ENCODE results near the gene CD40.

The CD40 gene

DNA sequence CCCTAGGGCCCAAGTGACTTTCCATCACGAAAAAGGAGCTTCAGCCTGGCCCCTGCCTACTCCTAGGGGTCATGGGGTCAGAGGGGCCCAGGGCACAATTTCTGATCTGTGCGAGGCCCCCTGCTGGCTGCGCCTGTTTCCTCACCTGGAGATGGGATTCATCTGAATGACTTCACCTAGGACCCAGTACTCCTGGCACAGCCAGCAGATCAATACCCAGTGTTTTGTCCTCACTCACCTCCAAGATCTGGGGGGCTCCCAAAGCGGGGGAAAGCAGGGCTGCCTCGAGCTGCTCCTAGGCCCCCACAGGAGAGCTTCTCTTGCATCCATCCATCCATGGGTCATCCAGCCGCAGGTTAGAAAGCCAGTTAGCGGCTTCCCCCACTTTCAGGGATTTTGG is 33.8 kb downstream of the CD40 start:
- no peak for DNase-seq

DNA sequence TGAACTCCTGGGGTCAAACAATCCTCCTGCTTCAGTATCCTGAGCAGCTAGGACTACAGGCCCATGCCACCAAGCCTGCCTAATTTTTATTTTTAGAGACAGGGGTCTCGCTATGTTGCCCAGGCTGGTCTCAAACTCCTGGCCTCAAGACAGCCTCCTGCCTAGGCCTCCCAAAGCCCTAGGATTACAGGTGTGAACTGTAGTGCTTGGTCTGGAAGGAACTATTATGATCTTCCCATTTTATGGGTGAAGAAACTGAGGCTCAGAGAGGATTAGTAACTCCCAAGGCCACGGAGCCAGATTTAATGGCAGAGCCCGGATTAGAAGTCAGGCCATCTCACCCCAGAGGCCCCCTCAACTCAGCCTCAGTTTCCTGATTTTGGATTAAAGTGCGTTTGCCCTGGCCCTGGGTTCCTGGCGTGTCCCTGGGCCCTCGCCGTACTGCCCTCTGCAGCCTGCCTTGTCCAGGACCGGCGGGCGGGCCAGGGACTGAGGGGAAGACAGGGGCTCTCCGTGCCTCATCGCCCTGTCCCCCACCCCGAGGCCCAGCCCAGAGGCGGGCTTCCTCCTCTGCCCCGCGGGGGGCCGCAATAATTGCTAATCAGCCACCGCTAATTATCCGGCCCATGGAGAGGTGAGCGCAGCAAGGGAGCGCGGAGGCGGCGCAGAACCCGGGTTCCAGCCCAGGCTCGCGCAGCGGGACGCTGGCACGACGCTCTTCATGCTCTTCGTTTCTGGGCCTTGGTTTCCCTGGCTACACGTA is 34.9 kb downstream of the CD40 start:
- no peak for DNase-seq

DNA sequence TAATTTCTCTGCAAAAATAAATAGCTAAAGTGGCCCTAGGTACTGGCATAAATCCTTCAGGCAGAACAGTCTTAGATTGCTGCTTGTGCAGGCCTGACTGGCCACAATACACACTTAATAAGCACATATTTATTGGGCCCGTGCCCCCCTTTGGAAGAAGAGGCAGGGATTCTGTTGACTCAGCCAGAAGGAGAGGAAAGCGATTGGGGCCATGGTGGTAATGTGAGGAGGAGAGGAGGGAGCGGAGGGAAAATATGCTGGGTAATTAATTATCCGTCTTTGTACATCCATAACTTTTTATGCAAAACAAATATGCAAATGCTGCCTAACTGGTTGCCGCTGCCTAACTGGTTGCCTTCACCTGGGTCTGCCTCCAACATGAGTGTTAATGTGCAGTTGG is 36.2 kb downstream of the CD40 start:
- no peak for DNase-seq

DNA sequence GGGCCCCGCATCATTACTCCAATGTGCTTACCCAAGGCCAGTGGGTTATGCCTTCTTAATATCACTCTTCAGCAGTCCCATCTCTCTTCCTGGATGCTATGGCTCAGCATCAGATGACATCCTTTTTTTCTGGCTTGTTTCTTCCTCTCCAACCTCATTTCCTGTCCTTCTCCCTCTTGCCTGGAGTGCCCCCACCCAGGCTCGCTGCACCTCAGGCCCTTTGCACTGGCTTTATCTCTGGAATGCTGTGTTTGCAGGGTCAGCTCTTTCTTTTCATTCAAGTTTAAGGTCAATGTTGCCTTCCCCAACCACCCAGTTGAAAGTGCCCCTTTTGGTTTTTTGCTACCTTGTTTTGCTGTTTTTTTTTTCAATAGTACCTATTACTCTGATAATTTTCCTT is 36.7 kb downstream of the CD40 start:
- no peak for DNase-seq

DNA sequence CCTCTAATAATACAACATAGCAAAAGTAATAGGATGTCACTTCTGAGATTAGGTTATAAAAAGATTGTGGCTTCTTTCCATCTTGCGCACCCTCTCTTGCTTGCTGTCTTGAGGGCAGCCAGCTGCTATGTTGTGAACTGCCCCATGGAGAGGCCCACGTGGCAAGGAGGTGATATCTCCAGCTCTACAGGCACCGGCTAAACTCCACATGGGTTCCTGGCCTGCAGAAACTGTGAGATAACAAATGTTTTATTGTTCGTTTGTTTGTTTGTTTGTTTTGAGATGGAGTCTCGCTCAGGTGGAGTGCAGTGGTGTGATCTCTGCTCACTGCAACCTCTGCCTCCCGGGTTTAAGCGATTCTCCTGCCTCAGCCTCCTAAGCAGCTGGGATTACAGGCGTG is 38.0 kb downstream of the CD40 start:
- DNase-seq, result no peak

DNA sequence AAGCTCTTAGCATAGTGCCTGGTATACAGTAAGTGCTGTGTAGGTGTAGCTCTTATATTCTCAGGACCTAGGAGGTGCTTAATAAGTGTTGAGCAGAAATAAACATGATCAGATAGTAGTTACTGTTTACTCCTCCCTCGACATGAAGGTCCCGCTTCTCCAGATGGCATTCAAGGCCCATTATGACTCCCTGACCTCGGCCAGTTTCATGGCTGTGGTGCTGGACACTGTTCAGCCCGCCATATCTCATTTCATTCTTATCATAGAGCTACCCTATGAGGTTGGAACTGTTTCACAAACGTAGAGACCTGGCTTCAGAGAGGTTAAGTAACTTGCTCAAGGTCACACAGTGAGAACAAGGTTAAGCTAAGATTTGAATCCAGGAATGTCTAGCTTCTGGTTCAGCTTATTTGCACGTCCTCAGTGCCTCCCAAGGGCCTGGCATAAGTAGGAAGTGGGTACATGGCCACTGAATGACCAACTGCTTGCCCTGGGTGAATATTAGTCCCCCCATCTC is 39.0 kb downstream of the CD40 start:
- no peak for DNase-seq

DNA sequence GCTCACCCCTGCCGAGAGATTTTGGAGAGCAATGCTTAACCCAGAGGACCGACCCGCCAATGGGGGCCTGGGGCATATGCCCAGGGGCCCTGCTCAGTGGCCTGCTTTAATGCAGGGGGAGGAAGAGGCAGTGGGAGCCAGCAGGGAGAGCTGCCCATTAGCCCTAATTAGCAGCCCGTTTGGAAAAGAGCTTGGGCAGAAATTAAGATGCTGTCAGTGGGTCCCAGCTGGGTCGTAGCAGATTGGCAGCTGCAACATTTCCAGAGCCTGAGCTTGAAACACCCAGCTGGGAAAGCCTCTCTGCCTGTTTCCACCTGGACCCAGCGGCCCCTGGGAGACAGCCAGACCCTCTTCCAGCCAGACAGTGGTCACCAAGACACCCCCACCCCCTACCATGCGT is 39.5 kb downstream of the CD40 start:
- DNase-seq, result no peak

DNA sequence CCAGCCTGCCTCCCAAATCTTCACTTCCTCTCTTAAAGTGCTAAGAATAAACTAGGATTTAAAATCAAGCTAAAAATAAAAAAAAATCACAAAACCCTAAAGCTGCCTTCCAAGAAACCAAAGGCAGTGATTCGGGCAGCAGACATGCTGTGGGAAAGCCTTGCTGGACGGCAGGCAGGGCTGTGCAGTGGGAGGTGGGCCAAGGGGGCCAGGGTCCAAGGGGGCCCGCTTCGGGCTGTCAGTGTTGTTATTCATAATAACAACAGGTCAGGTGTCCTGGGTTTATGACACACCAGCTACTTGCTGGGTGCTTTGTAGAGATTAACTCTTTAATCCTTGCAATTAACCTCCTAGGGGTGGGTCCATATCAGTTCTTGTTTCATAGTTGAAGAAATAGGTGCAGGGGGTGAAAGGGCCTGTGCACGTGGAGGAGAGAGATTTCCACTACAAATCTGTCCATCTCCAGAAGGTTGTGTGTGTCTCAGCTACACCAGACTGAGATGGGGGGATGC is 40.4 kb downstream of the CD40 start:
- no peak for DNase-seq

DNA sequence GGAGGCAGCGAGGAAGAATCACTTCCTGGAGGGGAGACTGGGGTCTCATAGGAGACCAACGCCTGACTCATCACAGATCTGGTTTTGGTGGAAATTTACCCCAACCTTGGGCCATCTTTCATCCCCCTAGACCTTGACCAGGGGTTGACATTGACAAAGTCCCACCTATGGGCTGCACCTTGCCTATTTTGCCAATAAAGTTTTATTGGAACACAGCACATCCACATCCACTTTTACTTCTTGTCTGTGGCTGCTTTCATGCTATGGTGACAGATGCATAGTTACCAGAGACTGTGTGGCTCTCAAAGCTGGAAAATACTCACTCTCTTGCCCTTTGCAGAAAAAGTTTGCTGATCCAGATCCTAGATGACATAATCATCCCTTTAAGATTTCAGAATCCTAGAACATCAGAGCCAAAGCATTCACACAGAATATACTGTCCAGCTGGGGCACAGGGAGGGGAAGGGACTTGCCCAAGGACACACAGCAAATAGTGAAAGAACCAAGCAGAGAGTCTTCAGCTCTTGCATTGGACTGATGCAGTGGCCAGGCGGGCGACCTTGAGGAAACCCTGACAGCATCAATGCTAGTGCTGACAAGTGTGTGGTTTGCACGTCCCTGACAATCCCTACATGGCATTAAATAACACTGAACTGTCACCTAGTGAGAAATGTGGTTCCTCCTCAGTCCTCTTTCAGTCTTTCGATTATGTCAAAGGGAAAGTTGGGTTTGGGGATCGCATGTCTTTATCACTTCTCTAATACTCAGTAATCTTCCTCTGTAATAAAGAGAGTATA is 41.2 kb downstream of the CD40 start:
- DNase-seq, result no peak

DNA sequence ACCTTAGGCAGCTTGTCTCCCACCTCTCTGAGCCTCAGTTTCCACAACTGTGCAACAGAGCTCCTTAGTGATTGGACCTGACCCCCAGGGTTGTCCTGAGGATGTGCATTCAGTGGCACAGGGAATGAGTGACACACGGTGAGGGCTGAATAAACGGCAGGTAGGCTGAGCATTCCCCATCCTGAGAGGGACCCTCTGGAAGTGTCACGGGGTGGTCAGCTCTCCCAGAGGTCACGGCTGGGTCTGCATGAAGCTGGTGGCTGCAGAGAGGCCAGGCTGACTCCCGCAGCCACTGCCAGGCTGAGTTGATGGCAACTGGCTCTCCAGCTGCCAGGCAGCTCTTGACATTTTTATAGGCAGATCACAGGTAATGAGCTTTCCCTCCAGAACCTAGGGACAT is 42.5 kb downstream of the CD40 start:
- no peak for DNase-seq

DNA sequence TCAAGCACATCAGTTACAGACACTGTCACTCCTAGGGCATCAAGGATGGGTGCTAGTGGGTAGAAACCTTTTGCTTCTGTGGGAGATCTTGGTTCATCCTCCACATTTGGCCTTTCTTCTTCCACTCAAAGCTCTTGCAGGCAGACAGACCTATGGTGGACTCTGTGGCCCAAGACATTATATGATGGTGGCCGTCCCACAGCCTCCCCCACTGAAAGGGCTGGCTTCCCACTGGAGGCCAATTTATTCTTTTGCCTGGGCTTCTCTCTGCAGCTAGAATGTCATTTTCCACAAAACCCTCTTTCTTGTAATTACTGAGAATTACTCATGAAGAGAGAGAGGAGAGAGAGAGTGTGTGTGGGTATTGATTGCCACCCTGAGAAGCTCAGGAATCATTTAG is 43.8 kb downstream of the CD40 start:
- DNase-seq, result no peak

DNA sequence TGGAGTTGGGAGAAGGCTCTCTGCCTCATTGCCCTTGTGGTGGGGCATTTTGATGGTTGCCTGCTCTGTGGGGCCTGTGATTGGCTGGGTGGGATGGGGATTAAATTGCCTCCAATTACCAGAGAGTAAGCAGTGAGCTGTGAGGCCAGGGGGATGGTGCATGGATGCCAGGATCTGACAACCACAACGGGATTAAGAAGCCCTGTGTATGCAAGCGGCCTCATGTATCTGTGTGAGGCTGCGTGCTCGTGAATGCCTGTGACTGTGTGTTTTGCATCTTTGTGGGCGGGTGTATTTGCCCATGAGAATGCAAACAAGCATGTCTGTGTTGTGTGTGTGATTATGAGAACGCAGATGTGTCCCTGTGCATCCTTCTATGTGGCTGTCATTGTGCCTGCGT is 46.1 kb downstream of the CD40 start:
- no peak for DNase-seq

DNA sequence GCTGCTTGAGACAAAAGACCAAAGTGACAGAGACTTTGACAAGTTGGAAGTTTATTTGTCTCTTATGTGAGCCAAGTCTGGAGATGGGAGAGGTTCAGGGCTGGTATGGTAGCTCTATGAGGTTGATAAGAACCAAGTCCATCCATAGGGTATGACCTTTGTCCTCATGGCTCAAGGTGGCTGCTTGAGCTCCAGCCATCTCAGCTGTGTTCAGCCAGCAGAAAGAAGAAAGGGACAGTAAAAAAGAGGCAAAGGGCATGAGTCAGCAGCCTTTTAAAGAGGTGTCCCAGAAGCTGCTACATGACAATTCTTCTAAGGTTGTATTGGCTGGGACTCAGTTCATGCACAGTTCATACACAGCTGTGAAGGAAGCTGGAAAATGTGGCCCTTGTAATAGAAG is 49.0 kb downstream of the CD40 start:
- DNase-seq, result no peak

DNA sequence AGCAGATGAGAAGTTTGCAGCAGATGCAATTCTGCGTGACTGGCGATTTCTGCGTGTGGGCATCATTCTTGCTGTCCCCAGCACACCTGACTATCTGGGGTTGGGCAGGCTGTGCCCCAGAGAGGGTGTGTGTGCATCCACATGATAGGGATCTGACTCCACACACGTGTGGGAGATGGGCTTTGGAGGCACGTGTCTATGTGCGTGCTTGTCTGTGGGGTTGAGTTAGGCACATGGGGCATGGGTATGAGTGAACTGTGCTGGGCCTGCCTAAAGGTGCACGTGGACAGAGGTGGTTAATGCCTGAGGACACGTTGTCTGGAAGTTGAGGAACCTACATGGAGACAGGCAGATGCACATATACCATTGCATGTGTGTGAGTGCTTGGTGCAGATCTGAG is 50.3 kb downstream of the CD40 start:
- DNase-seq, result no peak

DNA sequence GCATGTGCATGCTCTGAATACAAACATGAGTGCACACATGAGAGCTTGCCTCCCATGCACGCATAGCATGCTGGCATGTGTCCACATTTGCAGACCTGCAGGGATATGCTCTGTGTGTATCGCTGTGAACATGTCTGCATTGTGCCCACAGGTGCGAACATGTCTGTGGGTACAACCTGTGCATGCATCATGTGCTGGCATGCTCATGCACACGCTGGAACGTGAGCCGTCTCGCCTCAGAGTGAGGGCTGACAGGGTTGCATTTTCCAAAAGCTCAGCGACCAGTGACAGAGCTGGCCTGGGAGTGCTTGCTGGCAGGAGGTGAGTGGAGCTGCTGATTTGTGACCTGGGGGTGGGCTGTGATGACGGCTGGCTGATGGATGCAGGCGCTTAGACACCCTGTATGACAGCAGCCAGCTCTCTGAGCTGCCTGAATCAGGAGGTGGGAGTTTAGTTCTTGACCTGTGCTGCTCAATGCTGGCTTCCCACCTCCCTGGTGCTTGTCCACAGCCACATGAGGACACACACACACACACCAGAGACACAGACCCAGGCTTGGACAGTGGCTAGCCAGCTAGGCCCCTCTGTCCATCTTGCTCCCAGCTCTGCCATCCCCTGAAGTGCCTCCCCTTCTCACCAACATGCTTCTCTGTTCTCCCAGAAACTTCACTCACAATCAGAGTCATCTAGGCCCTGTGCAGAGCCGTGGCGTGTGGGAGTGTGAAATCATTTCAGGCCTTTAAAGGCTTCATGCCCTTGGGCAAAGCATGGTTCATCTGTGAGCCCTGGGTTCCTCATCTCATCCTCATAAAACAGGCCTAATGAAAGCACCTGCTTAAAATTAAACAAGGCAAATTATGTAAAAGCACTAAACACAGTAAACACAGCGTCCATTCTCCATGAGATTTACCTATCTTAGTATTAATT is 51.4 kb downstream of the CD40 start:
- no peak for DNase-seq

DNA sequence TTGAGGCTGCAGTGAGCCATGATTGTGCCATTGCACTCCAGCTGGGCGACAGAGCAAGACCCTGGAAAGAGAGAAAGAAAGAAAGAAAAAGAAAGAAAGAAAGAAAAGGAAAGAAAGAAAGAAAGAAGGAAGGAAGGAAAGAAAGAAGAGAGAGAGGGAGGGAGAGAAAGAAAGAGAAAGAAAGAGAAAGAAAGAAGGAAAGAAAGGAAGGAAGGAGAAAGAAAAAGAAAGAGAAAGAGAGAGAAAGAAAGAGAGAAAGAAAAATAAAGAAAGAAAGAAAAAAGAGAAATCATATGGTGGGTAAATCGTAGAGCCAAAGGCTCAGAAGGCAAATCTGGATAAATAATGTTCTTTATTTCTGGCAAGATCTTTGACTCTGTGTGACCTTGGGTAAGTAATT is 53.4 kb downstream of the CD40 start:
- DNase-seq, result no peak

DNA sequence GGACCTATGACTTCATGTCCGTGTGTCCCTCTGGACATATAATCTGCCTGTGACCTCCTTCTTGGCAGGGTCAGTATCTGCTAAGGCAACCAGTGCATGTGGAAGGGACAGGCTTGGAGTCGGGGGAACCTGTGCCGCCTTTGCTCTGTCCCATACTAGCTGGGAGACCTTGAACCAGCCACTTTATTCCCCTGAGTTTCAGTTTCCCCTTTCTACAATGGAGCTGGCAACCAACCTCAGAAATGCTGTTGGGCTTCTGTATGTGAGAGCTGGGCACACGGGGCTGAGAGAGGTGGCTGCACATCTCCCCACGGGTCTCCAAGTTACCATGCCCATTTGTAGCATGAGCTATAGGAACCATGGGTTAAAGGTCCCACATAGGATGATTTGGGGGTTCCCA is 53.8 kb downstream of the CD40 start:
- DNase-seq, result no peak

DNA sequence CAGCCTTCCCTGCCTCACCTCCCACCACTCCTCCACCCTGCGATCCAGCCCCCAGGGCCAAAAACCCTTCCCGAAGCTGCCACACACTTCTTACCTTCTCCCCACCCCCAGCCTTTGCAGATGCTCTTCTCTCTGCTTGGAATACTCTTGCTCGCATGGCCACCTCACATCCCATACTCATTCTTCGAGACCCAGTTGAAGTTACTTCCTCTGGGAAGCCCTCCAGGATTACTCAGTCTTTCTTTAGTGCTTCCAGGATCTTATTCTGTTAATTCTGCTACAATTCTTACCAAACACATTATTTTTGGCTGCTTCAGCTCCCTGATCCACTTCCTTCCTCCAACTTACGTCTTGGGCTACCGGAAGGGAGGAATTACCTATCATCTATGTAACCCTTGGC is 54.3 kb downstream of the CD40 start:
- DNase-seq, result no peak

DNA sequence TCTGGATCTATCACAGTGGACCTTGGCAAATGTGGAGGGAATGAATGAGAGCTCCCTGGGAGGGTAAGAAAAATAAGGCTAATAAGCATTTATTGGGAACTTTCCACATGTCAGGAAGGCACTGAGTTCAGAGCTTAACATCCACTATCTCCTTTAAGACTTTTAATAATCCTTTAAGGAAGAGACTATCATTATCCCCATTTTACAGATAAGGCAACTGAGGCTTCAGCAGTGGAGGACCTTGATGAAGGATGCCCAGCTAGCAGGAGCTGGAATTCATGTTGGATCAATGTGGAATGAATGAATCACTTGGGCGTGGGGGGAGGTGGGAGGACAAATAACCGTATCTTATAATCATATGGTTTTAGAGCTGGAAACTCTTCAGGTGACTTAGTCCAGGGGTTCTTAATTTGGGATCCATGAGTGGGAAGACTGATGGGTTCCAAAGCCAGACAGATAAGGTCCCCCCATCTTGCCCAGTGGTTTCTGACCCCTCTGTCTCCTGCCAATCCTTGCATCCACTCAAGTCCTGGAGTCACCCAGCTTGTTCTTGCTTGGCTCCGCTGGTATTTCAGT is 54.9 kb downstream of the CD40 start:
- no peak for DNase-seq

DNA sequence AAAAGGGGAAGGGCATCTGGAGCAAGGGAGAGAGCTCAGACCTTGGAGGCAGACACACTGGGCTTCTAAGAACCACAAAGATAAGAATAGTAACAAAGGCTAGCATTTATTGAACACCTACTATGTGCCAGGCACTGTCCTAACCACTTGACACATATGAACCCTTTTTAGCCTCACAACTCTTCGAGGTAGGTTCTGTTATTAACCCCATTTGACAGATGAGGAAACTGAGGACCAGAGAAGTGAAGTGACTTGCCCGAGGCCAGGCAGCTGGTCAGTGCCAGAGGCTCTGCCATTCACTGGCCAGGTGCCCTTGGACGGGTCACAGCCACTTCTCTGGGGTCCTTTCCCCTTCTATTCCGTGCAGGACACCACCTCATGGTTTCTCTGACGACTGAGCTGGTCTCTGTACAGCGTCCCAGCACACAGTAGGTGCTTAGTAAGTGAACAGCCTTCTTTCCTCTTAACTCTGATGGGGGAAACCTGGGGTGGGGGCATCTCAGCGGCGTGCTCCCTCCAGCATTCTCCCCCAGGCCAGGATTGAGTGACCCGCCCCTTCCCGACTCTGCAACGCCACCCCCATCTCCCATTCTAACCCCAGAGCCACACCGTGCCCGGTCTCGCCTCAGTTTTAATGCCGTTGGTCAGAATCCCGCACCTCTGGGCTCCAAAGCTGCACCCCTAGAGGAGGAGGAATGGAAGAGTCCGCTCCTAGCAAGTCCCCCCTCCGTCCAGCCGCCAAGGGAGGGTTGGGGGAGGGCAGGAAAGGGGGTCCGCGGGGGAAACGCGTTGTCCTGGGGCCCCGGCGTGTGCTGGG is 55.7 kb downstream of the CD40 start:
- no peak for DNase-seq

DNA sequence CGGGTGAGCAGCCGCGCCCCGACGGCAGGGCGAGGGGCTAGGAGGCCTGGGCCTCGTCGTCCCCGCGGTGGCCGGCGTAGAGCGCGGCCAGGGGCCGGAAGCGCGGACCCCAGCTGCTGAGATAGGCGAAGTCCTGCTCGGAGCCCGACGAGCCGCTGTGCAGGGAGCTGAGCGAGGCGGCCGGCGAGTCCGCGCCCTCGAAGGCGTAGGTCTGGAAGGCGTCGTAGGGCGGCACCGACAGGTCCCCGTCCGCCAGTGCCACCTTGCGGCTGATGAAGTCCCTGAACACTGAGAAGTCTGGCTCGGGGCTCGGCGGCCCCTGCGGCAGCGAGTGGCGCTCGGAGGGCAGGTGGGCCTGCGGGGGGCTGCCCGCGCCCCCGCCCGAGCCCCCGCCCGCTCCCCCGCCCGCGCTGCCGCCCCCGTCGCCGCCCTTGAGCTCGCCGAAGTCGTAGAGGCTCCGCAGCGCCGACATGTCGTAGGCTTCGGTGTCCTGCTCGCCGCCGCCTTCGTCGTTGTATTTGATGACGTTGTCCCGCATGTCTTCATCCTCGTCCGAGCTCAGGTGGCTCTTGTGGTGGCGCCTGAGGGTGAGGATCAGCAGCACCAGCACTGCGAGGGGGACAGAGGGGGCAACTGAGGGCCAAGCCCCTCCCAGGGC is 56.5 kb downstream of the CD40 start:
- DNase-seq, result peak; percentile 41

Measured in fibroblast of skin of right biceps (primary cell).